GM12892 (cell line): ENCODE measurements around the gene ITM2B.

Experiments
- DNase-seq: peaks from one replicate; pipeline ENCODE4 v3.0.0; 2011; ENCODE audit not compliant: insufficient read length
- FAIRE-seq: peaks from 2 replicates; lab custom pipeline; 2011; peaks lifted over from hg19 to GRCh38; lab: Jason Lieb, UNC
- POLR2A ChIP-seq: IDR thresholded peaks from 2 replicates; pipeline ENCODE4 v1.6.1; 2011; ENCODE audit warnings: low read depth, low read length, control low read depth
- POLR2AphosphoS5 ChIP-seq: IDR thresholded peaks from 2 replicates; pipeline ENCODE4 v1.6.1; 2011; ENCODE audit warnings: low read depth, low read length, control low read depth
- TAF1 ChIP-seq: IDR thresholded peaks from 2 replicates; pipeline ENCODE4 v1.6.1; 2011; ENCODE audit warnings: low read depth, mild to moderate bottlenecking, control low read depth, low read length, borderline replicate concordance

The ITM2B gene

DNA sequence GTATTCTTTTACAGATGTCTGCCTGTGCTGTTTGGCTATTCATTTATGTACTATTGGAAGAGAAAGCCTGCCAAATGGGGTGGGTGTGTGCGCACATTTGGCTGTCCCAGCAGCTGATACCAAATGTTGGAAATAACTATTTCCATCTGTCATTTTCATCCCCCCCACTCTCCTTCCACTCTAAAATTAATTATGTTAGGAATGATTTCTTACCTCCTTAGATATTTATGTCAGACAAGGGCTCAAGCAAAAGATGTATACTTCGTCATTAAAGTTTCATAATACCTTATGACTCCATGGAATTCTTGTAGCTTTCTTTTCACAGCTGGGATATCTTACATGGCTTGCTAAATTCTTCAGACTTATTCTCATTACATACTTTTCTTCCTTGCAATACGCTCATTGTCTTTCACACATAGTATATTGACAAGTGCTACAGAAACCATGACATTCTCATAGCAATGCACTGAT lies 18.6 kb downstream of the ITM2B start:
- no peak for TF ChIP-seq POLR2A
- TF ChIP-seq TAF1: no peak
- no peak for TF ChIP-seq POLR2AphosphoS5
- DNase-seq (no peak), FAIRE-seq (no peak)

GRCh38 chr13:48252176-48252575 lies 19.2 kb downstream of the ITM2B start:
- DNase-seq: no peak
- no peak for FAIRE-seq
- TF ChIP-seq TAF1 (no peak), POLR2AphosphoS5 (no peak), POLR2A (no peak)

DNA sequence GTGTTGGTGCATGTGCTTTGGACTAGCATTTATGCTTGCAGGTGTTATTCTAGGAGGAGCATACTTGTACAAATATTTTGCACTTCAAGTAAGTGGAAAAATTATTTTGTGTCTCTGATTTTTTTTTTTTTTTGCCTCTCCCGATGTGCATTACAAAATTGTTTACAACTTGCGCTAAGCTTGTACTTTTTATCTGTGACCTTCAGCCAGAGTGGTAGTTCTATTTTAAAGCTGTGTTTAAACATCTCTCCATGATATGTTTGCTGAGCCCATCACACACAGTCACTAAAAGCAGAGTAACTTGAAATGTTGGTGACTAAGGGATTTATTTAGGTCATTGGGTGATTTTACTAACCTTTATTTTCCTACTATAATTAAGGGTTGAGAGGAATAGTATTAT lies 20.8 kb downstream of the ITM2B start:
- DNase-seq: no peak
- FAIRE-seq: no peak
- no peak for TF ChIP-seq POLR2AphosphoS5

GRCh38 chr13:48255090-48255489 lies 22.1 kb downstream of the ITM2B start:
- no peak for TF ChIP-seq TAF1
- TF ChIP-seq POLR2A: no peak
- no peak for TF ChIP-seq POLR2AphosphoS5
- no peak for DNase-seq
- FAIRE-seq: no peak

- TF ChIP-seq POLR2AphosphoS5 (no peak), TAF1 (no peak), POLR2A (no peak)
- FAIRE-seq: no peak
- no peak for DNase-seq
Observed at GRCh38 chr13:48255954-48256353, 22.9 kb downstream of the ITM2B start.

- no peak for TF ChIP-seq POLR2A
- TF ChIP-seq POLR2AphosphoS5: no peak
- TF ChIP-seq TAF1: no peak
- FAIRE-seq (no peak), DNase-seq (no peak)
Observed at GRCh38 chr13:48258002-48258401, 25.0 kb downstream of the ITM2B start.

GRCh38 chr13:48258430-48258829 lies 25.4 kb downstream of the ITM2B start:
- TF ChIP-seq POLR2AphosphoS5: no peak
- no peak for TF ChIP-seq POLR2A
- no peak for TF ChIP-seq TAF1
- FAIRE-seq (peak; percentile 56), DNase-seq (no peak)

- no peak for DNase-seq
- no peak for FAIRE-seq
- TF ChIP-seq POLR2AphosphoS5 (no peak), TAF1 (no peak), POLR2A (no peak)
Observed at GRCh38 chr13:48260970-48261369, 28.0 kb downstream of the ITM2B start.

DNA sequence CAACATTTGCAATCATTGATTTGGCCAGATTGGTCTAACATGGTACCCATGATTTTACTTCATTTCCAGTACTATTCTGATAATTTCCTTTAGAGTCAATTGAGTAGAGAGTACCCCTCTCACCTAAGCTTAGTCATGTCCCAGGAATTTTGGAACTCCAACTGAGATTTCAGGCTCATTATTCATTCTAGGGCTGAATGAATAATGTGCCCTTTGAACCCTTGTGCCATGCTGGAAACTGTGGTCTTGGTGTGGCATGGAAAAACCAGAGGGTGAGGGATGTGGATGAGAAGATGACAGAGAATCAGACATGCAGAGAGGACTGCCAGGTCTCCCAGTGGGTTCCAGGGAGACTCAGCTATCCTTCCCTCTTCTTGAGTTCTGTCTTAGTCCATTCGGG lies 30.2 kb downstream of the ITM2B start:
- FAIRE-seq: no peak
- DNase-seq: no peak
- TF ChIP-seq TAF1 (no peak), POLR2AphosphoS5 (no peak), POLR2A (no peak)

- FAIRE-seq: no peak
- DNase-seq: no peak
- TF ChIP-seq TAF1: no peak
- TF ChIP-seq POLR2AphosphoS5: no peak
Observed at GRCh38 chr13:48264058-48264457, 31.1 kb downstream of the ITM2B start.

DNA sequence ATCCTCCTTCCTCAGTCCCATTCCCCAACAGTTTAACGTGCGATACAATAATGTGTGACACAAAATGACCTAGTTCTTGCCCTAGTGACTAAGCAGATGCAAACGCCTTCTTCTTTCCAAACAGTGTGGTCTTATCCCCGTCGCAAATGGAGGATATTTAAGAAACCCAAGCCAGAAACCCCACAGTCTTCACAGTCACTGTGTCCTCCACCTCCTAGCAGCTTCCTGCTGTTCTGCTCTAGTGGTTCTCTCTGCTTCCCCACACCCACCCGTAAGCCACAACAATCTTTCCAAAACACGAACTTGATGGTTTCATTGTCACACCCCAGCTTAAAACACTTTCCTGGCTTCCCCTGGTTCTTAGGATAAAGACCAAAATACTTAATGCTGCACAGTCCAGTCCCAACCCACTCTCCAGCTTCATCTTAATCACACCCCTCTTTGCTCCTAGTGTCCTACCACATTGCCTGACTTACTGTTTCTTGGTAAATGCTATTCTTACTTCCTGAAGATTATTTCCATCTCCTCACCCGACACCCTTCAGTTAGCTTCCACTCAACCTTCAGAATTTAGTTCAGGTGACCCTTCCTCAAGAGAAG lies 32.3 kb downstream of the ITM2B start:
- TF ChIP-seq POLR2AphosphoS5: no peak
- no peak for TF ChIP-seq POLR2A
- no peak for TF ChIP-seq TAF1
- FAIRE-seq (no peak), DNase-seq (no peak)

DNA sequence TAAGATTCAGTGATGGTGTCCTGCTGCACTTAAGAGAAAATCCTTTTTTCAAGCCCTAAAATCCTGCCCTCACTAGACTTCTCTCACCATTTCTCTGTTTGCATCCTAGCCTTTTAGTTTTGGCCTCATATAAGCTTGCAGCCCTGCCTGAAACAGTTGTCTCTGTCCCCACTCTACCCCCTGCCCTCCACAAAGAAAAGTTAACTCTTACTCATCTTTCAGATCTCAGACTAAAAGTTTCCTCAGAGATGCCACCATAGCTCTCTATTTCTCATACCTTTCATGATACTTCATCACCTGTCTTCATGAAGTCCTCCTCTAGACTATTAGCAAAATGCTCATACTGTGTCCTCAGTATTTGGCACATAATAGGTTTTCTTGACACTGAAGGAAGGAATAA lies 33.1 kb downstream of the ITM2B start:
- TF ChIP-seq TAF1: no peak
- no peak for TF ChIP-seq POLR2AphosphoS5
- TF ChIP-seq POLR2A: no peak
- no peak for DNase-seq
- FAIRE-seq: no peak
